GM12878 (cell line): ENCODE results near the gene ZNF407.

Experiments used
- CTCF ChIP-seq, 3 experiments: IDR thresholded peaks in 2 of 3; conservative IDR thresholded peaks in 1 of 3; 2 replicates each; pipeline ENCODE4 v1.5.1; 2011; ENCODE audit warnings: low read depth in 3 of 3, low read length in 3 of 3, mild to moderate bottlenecking in 3 of 3, control low read depth in 2 of 3, moderate library complexity in 2 of 3, inconsistent platforms in 1 of 3, mixed read lengths in 1 of 3; ENCODE audit not compliant: control insufficient read depth in 2 of 3, insufficient read depth in 1 of 3; ENCODE audit errors: extremely low read depth in 1 of 3
- ESRRA ChIP-seq: IDR thresholded peaks from 2 replicates; pipeline ENCODE4 v1.6.1; 2012; ENCODE audit warnings: mild to moderate bottlenecking, low read length, improper control_type of control experiment
- EZH2 ChIP-seq: IDR thresholded peaks from 2 replicates; pipeline ENCODE4 v1.6.1; 2012; ENCODE audit warnings: low read depth, mild to moderate bottlenecking, control low read depth, inconsistent platforms, low read length, borderline replicate concordance; ENCODE audit not compliant: control insufficient read depth
- HCFC1 ChIP-seq: fragments of 150-350 bp; IDR thresholded peaks from 2 replicates; pipeline ENCODE4 v1.6.1; 2014; ENCODE audit warnings: low read length
- MYC ChIP-seq: IDR thresholded peaks from 2 replicates; pipeline ENCODE4 v1.6.1; 2011; ENCODE audit warnings: mild to moderate bottlenecking, low read length, moderate library complexity, inconsistent platforms; ENCODE audit not compliant: insufficient read depth, insufficient replicate concordance, insufficient read length, severe bottlenecking
- PAX5 ChIP-seq: IDR thresholded peaks from 2 replicates; pipeline ENCODE4 v1.6.1; 2011; ENCODE audit warnings: low read depth, low read length, borderline replicate concordance
- POLR2AphosphoS2 ChIP-seq: IDR thresholded peaks from 2 replicates; pipeline ENCODE4 v1.6.1; 2011; ENCODE audit warnings: low read depth, mild to moderate bottlenecking, low read length, improper control_type of control experiment, moderate library complexity
- SMAD1 ChIP-seq: fragments of 450-650 bp; IDR thresholded peaks from 2 replicates; pipeline ENCODE4 v1.6.1; 2018; ENCODE audit warnings: mild to moderate bottlenecking, low read depth; ENCODE audit not compliant: partially characterized antibody
- STAT3 ChIP-seq: IDR thresholded peaks from 2 replicates; pipeline ENCODE4 v1.6.1; 2011; ENCODE audit warnings: low read depth, low read length, improper control_type of control experiment
- USF1 ChIP-seq: IDR thresholded peaks from 2 replicates; pipeline ENCODE4 v1.6.1; 2011; ENCODE audit warnings: borderline replicate concordance, low read depth, mild to moderate bottlenecking, moderate library complexity, mixed read lengths, low read length; ENCODE audit not compliant: insufficient read depth; ENCODE audit errors: extremely low read length

GRCh38 chr18:75101916-75102315 is 504.2 kb downstream of the ZNF407 start:
- TF ChIP-seq CTCF (IDR thresholded peaks at IDR 0.05 in 2 of 3, conservative IDR thresholded peaks at IDR 0.05 in 1 of 3; ENCODE audit: control insufficient read depth in 2 of 3, extremely low read depth in 1 of 3, insufficient read depth in 1 of 3, low read depth in 3 of 3, low read length in 3 of 3) (no peak), EZH2 (no peak), ESRRA (no peak), MYC (no peak), STAT3 (no peak), POLR2AphosphoS2 (no peak), USF1 (no peak), SMAD1 (no peak), HCFC1 (no peak), PAX5 (no peak)
